Renal cortex interstitium (tissue), 15 donors: ENCODE results near the gene PSENEN. TPM values are rescaled to one million over a fixed set of nuclear protein-coding genes. Genes with fewer than 3 reads are reported as not detected.

Experiments
- DNase-seq, 11 donors: peaks; one replicate each; pipeline ENCODE4 v3.0.0-alpha.2; 2013; ENCODE audit warnings: low read depth in 9 of 11, low spot score in 4 of 11; ENCODE audit errors: extremely low read depth in 1 of 11
- long read RNA-seq, 16 experiments: transcript quantifications; one replicate each; lab custom pipeline, GENCODE V29; 2026
- polyA plus RNA-seq, 3 donors: library from polyadenylated mRNA; unstranded; fragments of 120-200 nt; gene quantifications; one replicate each; pipeline ENCODE4 v1.2.1, GENCODE V29; 2013; ENCODE audit not compliant: insufficient read length in 3 of 3

The PSENEN gene, protein sequence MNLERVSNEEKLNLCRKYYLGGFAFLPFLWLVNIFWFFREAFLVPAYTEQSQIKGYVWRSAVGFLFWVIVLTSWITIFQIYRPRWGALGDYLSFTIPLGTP
- polyA plus RNA-seq, result 10 to 100 TPM; 59.6 to 66.5 (median 65.4) TPM
- long read RNA-seq, donor 1, transcript PSENEN-202 (4 exons, 1,661 nt), result major isoform, 13 of 20 reads
- long read RNA-seq, donor 1, partial matches to known transcripts, result 0 of 20 reads
- long read RNA-seq, donor 1, other reads (novel, unspliced or antisense), result 6 of 20 reads
- long read RNA-seq, donor 2, transcript PSENEN-202 (4 exons, 1,661 nt), result major isoform, 14 of 22 reads
- long read RNA-seq, donor 2, partial matches to known transcripts, result 0 of 22 reads
- long read RNA-seq, donor 2, other reads (novel, unspliced or antisense), result 5 of 22 reads
- long read RNA-seq, donor 3, transcript PSENEN-202 (4 exons, 1,661 nt), result major isoform, 38 of 63 reads
- long read RNA-seq, donor 3, partial matches to known transcripts, result 14 of 63 reads
- long read RNA-seq, donor 3, other reads (novel, unspliced or antisense), result 6 of 63 reads
- long read RNA-seq, donor 4, transcript PSENEN-202 (4 exons, 1,661 nt), result major isoform, 31 of 43 reads
- long read RNA-seq, donor 4, partial matches to known transcripts, result 0 of 43 reads
- long read RNA-seq, donor 4, other reads (novel, unspliced or antisense), result 6 of 43 reads
- long read RNA-seq, donor 5, transcript PSENEN-202 (4 exons, 1,661 nt), result major isoform, 76 of 106 reads
- long read RNA-seq, donor 5, transcript PSENEN-201 (4 exons, 603 nt), result minor isoform, 6 of 106 reads
- long read RNA-seq, donor 5, partial matches to known transcripts, result 17 of 106 reads
- long read RNA-seq, donor 5, other reads (novel, unspliced or antisense), result 5 of 106 reads
- long read RNA-seq, donor 6, transcript PSENEN-202 (4 exons, 1,661 nt), result major isoform, 16 of 34 reads
- long read RNA-seq, donor 6, partial matches to known transcripts, result 9 of 34 reads
- long read RNA-seq, donor 6, other reads (novel, unspliced or antisense), result 7 of 34 reads
- long read RNA-seq, donor 7, transcript PSENEN-202 (4 exons, 1,661 nt), result major isoform, 25 of 55 reads
- long read RNA-seq, donor 7, transcript PSENEN-203 (3 exons, 833 nt), result minor isoform, 5 of 55 reads
- long read RNA-seq, donor 7, partial matches to known transcripts, result 7 of 55 reads
- long read RNA-seq, donor 7, other reads (novel, unspliced or antisense), result 17 of 55 reads
- long read RNA-seq, donor 8, transcript PSENEN-202 (4 exons, 1,661 nt), result major isoform, 34 of 63 reads
- long read RNA-seq, donor 8, partial matches to known transcripts, result 13 of 63 reads
- long read RNA-seq, donor 8, other reads (novel, unspliced or antisense), result 15 of 63 reads
- long read RNA-seq, donor 9, transcript PSENEN-202 (4 exons, 1,661 nt), result major isoform, 32 of 43 reads
- long read RNA-seq, donor 9, partial matches to known transcripts, result 5 of 43 reads
- long read RNA-seq, donor 9, other reads (novel, unspliced or antisense), result 0 of 43 reads
- long read RNA-seq, donor 10, transcript PSENEN-202 (4 exons, 1,661 nt), result major isoform, 21 of 27 reads
- long read RNA-seq, donor 10, partial matches to known transcripts, result 0 of 27 reads
- long read RNA-seq, donor 10, other reads (novel, unspliced or antisense), result 6 of 27 reads
- long read RNA-seq, donor 11, transcript PSENEN-202 (4 exons, 1,661 nt), result major isoform, 33 of 40 reads
- long read RNA-seq, donor 11, partial matches to known transcripts, result 5 of 40 reads
- long read RNA-seq, donor 11, other reads (novel, unspliced or antisense), result 0 of 40 reads
- long read RNA-seq, donor 12, transcript PSENEN-202 (4 exons, 1,661 nt), result major isoform, 5 of 7 reads
- long read RNA-seq, donor 12, partial matches to known transcripts, result 0 of 7 reads
- long read RNA-seq, donor 12, other reads (novel, unspliced or antisense), result 0 of 7 reads
- long read RNA-seq, donor 13, transcript PSENEN-202 (4 exons, 1,661 nt), result major isoform, 24 of 41 reads
- long read RNA-seq, donor 13, partial matches to known transcripts, result 0 of 41 reads
- long read RNA-seq, donor 13, other reads (novel, unspliced or antisense), result 14 of 41 reads
- long read RNA-seq, donor 14, transcript PSENEN-202 (4 exons, 1,661 nt), result major isoform, 24 of 32 reads
- long read RNA-seq, donor 14, transcript PSENEN-203 (3 exons, 833 nt), result minor isoform, 6 of 32 reads
- long read RNA-seq, donor 14, partial matches to known transcripts, result 0 of 32 reads
- long read RNA-seq, donor 14, other reads (novel, unspliced or antisense), result 0 of 32 reads
- long read RNA-seq, donor 15, transcript PSENEN-202 (4 exons, 1,661 nt), result major isoform, 10 of 11 reads
- long read RNA-seq, donor 15, partial matches to known transcripts, result 0 of 11 reads
- long read RNA-seq, donor 15, other reads (novel, unspliced or antisense), result 0 of 11 reads
- long read RNA-seq, donor 16, transcript PSENEN-202 (4 exons, 1,661 nt), result major isoform, 76 of 109 reads
- long read RNA-seq, donor 16, transcript PSENEN-203 (3 exons, 833 nt), result minor isoform, 6 of 109 reads
- long read RNA-seq, donor 16, transcript PSENEN-201 (4 exons, 603 nt), result minor isoform, 6 of 109 reads
- long read RNA-seq, donor 16, partial matches to known transcripts, result 16 of 109 reads
- long read RNA-seq, donor 16, other reads (novel, unspliced or antisense), result 5 of 109 reads

DNA sequence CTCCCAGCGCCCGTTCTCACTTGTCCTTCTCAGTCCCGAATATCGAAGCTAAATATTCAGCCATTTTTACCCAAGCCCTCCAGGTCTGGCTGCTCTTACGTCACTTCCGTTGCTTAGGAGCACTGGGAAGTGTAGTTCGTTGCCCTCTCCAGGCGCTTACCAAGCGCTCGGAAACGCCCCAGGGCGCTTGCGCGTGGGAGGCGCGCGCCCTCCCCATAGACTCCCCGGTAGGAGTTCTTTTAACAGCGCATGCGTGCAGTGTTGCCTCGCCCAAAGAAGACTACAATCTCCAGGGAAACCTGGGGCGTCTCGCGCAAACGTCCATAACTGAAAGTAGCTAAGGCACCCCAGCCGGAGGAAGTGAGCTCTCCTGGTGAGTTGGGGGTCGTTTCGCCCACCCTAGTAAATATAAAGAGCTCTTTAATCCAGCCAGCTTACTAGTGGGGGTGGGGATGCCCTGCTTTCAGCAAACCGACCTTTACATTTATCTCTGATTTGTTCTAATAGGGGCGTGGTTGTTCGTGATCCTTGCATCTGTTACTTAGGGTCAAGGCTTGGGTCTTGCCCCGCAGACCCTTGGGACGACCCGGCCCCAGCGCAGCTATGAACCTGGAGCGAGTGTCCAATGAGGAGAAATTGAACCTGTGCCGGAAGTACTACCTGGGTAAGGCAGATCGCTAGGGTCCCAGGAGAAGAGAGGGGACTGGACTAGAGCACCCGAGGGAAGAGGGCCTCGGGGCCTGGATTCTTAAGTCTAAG, at the start of gene PSENEN, which contains the start of gene U2AF1L4:
Gene PSENEN (plus strand): TSS at position 324 of the 759 bp plus-strand sequence. CDS start 280 bp downstream, at position 604.
Gene U2AF1L4 (minus strand): TSS at position 91 of the 759 bp plus-strand sequence. CDS start 27 bp downstream, at position 64.
- peak; percentile 96 to 100 (median 99) for DNase-seq

DNA sequence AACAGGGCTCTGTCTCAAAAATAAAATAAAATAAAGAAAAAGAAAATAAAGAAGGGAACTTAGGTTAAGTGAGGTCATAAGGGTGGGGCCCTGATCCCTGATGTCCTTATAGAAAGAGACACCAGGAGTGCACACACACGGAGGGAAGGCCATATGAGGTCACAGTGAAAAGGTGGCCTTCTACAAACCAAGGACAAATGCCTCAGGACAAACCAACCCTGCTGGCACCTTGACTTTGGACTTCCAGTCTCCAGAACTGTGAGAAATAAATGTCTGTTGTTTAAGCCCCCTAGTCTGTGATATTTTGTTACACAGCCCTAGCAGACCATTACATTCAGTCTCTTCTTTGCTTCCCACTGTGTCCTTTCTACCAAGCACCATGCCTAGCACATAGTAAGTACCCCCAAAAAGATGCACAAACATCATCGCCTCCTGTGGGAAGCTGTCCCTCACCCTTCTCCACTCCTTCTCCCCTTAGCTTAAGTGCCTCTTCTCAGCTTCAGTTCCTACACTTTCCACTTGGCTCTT, 49.5 kb upstream of the PSENEN start:
- no peak for DNase-seq

DNA sequence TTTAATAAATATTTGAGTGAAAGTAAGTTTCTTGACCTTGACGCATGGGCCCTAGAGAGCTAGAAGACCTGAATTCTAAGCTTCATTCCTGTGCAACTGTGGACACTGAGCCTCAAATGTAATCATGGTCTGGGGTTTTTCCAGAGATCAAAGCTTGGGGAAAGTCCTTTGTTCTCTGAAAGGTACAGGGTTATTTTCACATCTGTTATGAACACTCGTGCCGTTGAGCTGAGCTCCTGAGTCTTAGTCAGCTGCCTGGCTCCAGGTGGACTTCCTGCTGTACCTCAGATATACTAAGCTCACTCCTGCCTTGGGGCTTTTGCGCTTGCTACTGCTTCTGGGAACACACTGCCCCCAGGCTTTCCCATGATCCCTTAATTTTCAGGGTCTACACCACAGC, 48.6 kb upstream of the PSENEN start:
- DNase-seq, result no peak

DNA sequence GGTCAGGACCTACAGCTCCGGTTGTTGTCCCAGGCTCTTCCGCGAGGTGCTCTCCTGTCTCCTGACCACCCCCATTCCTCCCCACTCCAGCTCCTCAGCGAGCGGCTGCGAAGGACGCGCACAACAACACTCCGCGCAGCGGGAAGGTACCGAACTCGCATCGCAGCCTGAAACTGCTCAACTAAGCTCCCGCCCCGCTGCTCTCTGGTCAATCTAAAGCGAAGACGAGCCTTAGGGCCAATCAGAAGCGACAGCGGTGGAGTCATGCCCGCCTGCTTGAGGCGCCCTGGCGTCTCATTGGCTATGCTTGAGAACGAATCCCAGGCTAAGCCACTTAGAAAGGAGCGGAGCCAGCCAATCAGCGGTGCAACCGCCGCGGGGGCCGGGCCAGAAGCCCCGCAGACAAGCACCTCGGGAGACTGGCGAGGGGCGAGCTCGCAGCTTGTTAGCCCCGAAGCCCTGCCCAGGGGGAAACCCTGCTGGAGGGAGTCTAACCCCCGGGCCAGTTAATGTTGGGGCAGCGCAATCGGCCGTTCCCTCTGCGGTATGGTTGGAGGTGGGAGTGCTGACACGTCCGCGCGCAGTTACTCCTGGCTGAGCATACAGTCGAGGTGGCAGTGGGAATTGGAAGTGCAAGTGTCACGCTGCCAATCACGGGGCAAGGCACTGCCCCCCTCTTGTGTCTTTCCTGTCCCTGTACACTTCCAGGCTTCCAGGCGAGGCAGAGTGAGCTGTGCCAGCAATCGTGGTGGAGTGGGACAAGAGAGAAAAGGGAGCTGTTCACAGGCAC, 43.0 kb upstream of the PSENEN start:
- DNase-seq, result peak; percentile 84 to 96 (median 93)

DNA sequence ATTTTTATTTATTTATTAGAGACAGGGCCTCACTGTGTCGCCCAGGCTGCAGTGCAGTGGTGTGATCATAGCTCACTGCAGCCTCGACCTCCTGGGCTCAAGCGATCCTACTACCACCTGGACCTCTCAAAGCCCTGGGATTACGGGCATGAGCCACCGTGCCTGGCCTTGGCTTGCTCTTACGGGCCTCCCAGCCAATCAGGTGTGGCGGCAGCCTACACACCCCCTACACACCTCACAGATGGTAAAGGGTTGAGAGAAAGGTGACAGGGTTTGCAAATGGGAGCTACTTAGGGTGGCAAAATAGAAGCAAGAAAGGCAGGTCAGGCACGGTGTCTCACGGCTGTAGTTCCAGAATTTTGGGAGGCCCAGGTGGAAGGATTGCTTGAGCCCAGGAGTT, 42.1 kb upstream of the PSENEN start:
- no peak for DNase-seq

DNA sequence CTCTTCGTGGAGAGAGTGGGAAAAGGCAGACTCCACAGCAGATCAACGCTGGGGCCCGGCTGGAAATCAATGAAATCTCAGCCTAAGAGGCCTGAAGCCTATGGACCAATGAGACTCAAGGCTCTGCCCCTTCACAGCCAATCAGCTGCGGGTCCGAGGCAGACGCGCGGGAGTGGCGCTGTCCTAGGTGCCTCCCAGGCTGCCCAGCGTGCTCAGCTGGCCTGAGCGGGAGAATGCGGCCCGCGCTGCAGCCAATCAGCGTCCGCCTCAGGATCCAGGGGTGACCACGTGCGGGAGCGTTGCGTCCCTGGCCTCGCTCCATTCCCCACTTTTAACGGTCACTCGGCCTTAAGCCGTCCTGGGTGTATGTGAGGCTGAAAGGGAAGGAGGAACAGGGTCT, 41.2 kb upstream of the PSENEN start, which contains the start of gene ZBTB32:
Gene ZBTB32 (plus strand): TSS at position 341 of the 400 bp plus-strand sequence. CDS start 10,069 bp downstream, outside the sequence.
- DNase-seq, result peak in 3 of 11 donors; percentile 30 to 41 (median 36)

DNA sequence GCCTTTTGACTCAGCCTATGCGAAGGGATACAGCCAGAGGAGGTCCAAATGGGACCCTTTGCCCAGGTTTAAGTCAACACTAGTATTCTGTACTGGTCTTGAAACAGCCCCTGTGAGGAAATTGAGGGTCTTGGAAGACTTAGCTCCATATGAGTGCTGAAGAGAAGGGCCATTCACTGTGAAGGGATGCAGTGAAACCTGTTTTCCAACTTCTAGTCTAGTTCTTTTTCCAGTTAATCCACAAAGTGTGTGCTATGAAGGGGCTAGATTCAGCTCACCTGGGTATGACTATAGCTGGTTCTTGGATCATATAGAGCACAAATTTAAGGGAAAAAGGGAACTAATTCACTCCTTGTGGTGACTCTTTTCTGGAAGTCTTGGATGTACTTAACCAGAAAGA, 37.1 kb upstream of the PSENEN start:
- no peak for DNase-seq

DNA sequence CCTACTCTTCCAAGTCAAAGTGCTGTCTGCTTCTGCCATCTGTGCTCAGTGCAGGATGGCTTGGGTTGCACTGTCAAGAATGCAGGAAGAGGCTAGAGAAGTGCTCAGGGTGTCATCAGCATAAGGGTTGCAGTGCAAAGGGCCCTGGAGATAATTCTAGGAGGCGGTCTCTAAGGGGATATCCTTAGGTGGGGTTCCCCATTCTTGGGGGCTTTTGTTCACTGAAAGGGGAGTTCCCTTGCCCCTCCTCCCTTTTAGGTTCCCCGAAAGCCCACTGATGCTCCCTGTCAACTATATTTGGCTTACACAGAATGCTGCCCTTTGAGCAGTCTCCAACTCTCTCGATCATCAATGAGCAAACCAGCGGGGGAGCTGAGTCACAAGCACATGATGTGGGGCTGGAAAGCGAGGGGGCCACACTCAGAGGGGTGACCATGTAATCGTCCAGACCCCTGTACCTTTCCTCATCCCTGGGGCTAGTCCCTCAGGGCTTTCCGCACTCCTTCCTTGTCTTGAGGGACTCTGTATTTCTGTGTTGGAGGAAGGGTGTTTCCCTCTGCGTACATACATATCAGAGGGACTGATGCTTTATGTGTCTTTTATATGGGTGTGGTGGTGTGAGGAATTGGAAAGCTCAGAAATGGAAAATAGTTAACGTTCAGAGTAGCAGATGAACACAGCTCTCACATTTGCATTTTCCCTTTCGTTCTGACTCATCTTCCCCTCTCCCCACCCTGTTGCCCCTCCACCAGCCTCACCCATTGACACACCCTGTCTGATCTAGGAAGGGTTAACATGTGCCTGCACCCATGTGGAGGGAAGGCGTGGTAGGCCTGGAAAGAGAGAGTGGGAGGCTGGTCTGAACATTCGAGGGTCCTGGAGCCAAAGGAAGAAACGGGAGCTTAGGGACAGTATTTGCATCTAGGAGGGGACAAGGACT, 34.4 kb upstream of the PSENEN start:
- DNase-seq, result no peak

DNA sequence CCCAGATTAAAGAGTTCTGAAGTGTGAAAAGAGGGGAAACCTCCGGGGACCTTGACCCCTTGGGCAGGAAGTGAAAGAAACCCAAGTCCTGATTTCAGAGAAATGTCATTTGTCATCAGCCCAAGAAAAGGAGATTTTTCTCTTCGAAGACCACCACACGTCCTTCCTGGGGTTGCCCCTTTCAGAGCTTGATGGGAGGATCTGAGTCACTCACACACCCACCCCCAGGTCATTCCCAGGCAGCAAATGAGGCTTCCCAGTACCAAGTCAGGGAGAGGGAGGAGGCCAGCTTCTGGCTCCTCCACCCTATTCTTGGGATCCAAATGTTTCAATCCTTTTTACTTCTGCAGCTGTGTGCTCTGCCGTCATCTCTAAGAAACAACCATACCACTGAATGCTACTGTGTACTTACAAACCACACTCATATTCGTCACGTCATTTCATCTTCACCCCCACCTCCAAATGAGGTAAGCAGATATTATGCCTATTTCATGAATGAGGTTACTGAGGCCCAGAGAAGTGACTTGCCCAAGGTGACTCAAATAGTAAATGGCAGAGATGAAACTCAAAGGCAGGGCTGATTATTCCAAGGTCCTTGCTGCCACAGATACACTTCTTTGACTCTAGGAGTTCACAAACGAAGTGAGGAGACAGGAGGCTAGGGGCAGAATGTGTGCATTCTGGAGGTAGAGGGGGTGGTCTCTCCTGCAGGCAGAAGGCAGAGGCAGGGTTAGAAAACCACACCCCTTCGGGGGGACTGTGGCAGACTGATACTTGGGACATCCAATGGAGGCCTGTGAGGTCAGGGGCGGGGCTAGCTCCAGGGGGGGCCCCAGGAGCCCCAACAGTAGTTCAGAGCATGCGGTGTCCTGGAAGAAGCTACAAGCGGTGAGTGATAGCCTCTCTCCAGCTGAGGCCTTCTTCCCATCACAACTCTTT, 32.6 kb upstream of the PSENEN start:
- no peak for DNase-seq

DNA sequence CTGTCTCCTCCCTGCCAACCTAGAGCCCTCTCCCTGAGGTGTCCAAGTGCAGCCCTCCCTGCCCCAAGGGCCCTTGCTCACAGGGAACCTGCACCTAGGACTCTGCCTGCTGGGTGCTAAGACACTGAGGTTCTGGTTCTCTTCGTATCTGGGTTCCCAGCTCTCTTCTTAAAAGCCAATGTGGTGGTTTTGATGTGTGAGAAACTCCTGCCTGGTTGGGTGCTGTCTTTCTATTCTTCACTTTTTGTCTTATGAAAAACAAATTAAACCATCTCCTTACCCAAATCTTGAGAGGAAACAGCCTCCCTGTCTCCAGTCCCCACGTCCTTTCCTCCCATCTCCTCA, 32.0 kb upstream of the PSENEN start:
- DNase-seq, result no peak

DNA sequence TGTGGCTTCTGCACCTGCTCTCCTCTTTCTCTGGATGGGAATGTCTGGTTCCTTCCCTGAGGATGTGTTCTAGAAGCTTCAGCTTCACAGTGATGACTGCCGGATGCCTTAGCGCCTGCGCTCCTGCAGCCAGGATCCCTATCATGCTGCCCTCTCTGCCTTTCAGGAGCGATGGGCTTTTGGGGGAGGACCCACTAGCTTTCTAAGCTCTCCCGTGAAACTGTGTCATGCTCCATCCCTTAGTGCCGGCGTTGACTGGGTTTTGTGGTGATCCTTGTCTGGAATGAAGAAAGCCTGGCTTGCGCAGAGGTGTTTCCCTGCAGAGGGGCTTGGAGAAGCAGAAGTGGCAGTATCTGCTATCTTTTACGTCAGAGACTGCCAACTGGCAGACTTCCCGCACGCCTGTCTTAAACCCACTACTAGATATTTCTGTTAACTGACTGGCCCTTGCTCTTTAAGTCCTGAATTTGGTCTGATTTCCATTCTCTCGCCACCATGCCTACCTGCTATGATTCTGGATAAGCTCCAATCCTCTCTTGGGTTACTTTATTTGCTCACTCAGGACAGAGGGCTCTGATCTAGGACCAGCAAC, 31.5 kb upstream of the PSENEN start:
- DNase-seq, result no peak
